Ramos (cell line): ENCODE data around the gene WWOX.

Source experiments
- in situ Hi-C: fragments of 300-500 bp; cut with MboI; formaldehyde crosslinking; loops from one replicate; pipeline ENCODE4 v1.14.3; 2022; ENCODE audit warnings: low sequenced_read_pairs; ENCODE audit not compliant: unreplicated experiment

Gene WWOX

DNA sequence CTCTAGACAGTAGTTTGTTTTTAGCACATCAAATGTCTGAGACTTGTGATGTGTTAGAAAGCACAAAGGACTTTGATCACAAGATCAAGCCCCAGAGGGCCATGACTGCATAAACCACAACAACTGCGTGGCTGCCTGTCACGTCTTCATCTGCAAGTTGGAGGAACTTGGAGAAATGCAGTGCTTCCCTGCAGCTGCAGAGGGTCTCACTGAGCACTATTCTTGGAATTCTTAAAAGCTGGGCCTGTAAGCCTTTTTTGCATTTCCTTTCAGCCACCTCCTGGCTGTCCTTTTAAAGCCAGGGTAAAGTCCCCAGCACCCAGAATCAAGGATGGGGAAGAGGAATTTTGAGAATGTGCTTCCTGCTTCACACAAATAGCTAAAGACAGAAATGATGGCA lies 1069.8 kb downstream of the WWOX start:
- in situ Hi-C loops: no loop called here

DNA sequence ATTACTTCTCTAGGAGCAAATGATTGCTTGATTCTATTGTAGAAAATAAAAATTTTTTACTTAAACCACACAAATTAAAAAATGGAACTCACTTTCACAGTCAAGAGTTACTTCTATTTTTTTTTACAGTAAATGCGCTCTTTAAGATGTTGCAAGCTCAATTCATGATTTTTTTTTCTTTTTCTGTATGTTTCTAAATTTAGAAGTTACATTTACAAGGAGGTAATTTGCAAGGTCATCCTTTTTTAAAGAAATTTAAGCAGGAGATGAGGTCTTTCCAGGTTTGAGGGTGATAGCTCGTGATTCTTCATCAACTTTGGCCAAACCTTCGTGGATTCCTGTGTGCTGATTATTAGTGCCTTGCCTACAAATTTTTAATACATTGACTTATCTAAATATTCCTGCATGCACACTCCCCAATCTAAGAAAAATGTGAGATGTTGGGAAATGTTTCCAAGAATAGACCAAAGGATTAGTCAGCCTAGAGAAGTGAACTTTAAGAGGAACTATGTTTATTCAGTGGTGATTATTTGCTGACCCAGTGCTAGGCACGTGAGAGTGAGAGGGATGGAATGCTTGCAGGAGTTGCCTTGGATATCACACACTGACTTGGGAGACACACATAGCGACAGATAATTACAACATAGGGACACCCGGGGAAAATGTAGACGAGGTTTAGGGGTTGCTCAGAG lies 1071.2 kb downstream of the WWOX start:
- in situ Hi-C loops: no loop called here

DNA sequence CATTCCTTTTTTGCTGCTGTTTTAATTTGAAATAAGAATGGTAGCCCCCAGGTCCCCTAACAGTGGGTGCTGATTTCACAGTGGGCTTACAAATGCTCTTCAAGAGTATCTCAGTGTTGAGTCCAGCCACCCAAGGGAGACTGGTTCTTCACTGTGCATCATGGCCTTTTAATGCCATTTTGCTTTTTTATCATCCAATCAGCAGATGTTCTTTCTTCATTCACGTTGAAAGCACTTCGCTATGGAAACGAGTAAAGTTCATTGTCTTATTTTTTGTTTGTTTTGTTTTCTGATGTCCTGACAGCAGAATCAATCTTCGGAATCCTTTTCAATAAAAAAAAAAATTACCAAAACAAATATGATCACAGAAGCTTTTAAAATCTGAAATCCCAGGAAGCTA lies 1072.0 kb downstream of the WWOX start:
- in situ Hi-C loops: no loop called here

DNA sequence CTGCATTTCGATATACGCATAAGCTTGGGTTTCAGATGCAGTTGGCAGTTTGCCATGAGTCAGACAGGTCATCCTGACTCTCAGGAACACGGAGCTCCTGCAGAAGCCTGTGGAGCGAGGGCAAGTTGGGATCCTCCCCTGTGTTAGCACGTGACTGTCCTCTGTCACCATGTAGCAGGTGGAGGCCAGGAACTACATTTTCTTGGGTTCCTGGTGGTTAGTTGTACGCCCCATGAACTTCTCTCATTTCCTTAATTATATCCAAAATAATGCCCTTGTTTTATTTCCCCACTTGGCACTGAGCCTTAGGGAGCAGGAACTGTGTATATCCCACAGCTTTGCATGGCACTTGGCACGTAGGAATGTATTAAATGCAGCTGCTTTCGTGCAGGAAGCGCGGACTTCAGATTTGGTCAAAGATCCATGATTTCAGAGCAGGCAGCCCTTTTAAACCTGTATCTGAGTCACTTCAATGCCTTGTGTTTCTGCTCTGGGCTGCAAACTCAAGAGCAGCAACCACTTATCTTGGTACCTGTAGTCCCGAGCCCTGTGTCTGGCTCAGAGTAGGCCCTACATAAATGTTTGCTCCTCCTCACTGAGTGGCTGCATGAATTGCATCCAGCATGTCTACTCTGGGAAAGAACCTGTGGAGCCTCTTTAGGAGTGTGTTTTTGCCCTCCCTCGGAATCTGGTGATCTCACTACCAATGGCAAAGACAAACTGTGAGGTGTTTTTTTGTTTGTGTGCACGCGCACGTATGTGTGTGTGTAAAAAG lies 1072.7 kb downstream of the WWOX start:
- in situ Hi-C loops: no loop called here

- in situ Hi-C loops: no loop called here
Measured at GRCh38 chr16:79172976-79173500, 1073.6 kb downstream of the WWOX start.

GRCh38 chr16:79173919-79174318 lies 1074.5 kb downstream of the WWOX start:
- in situ Hi-C loops: no loop called here

GRCh38 chr16:79175286-79176057 lies 1076.0 kb downstream of the WWOX start:
- in situ Hi-C loops: no loop called here

GRCh38 chr16:79177018-79177417 lies 1077.6 kb downstream of the WWOX start:
- in situ Hi-C loops: no loop called here

- in situ Hi-C loops: no loop called here
Measured at GRCh38 chr16:79181419-79181818, 1082.0 kb downstream of the WWOX start.

DNA sequence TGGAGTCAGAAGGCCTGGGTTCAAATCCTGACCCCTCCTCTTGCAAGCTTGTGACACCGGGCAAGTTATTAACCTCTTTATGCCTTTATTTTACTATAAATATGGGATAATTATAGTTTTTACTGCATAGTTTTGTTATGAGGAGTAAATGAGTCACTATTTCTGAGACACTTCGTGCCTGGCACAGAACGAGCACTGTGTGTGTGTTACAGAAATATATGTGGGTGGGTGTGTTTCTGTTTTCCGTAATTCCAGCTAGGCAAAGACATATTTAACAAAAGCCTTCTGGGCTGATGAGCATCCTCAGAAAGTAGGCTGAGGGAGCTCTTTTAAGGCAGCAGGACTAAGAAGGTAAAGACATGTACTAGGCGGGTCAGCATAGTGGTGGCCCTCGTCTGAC lies 1083.2 kb downstream of the WWOX start:
- in situ Hi-C loops: no loop called here

DNA sequence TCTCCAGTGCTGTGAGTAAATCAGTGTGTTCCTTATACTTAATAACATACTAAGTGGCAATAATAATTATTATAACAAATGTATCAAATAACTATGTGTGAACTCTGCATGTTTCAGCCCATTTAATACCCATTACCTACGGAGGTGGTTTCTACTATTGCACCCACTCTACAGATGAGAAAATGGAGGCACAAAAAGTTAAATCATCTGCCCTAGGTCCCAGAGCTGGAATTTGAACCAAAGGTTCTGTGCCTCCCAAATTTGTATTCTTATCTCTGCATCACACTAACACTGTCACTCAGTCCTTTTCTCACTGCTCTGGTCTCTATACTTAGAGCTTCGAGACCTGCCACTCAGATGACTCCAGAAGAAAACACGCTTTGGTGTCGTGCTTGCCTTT lies 1084.1 kb downstream of the WWOX start:
- in situ Hi-C loops: no loop called here

DNA sequence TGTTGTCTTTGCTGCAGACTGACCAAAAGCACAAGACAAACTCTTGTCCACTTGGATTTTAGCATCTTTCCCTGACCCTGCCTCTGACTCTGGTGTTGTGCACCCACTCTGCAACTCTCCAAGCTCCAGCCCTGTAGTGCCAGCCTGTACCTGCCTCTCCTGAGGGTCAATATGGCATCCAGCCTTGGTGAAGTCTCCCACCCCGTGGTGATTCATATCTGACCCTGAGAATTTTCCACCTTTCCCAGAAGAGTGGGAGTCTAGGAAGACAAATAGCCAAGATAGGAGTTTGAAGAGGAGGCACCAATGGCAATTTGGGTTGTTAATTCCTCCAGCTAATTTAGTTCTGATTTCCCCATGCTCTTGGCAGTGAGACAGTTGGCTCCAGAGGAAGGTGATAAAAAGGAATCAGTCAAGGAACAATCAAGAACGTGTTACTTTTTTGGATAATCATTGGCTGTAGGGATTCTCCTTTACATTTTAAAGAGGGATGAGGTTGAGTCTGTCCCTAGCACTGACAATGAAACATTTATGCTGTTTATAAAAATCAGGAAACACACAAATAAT lies 1085.1 kb downstream of the WWOX start:
- in situ Hi-C loops: no loop called here

DNA sequence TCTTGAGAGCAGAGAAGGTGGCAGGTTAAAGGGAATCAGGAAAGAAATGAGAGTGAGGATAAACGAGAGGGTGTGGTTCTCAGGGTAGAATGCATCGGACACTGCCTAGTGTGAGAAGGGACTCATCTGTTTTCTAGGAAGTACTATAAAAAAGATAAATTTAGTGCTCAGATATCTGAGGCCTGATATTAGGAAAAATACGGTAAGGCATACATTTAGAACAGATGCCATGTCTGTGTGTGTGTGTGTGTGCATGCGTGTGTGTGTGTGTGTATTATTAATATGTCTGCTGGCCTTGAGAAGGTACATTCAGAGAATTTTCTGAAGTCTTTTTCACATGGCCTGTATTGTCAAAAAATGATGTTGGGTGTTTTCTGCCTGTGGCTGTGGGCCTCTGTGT lies 1086.3 kb downstream of the WWOX start:
- in situ Hi-C loops: no loop called here

- in situ Hi-C loops: no loop called here
Measured at GRCh38 chr16:79186196-79186595, 1086.7 kb downstream of the WWOX start.

- in situ Hi-C loops: no loop called here
Measured at GRCh38 chr16:79188115-79188738, 1088.8 kb downstream of the WWOX start.

GRCh38 chr16:79188739-79189122 lies 1089.3 kb downstream of the WWOX start:
- in situ Hi-C loops: no loop called here

DNA sequence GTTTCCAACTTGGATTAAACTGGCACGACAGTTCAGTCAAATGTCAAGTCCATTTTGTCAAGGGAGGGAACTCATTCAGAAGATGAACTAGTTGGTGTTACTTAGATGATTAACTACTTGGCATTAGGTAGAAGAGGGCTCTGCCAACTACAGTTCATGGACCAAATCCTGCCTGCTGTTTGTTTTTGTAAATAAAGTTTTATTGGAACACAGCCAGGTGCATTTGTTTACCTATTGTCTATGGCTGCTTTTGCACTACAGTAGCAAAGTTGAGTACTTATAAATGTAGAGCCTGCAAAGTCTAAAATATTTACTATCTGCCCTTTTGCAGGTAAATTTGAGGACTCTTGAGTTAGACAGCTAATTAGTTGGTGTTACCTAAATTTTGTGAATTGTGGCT lies 1091.1 kb downstream of the WWOX start:
- in situ Hi-C loops: no loop called here

DNA sequence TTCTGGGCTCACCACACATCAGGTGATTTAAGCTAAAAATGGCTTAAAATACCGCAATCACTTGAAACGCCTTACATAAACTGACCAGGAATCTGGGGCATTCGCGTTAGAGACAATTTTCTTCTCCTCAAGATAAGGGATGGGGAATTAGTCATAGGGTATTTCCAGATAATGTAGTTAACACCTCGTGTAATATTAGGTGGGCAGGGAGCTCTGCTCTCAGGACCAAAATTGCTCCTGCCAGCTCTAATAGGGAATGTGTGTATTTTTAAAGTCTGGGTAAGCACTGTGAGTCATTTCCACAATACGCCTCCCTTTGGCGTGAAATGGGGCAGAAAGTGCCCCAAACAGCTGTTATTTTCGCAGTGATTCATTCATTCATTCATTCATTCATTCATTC lies 1092.5 kb downstream of the WWOX start:
- in situ Hi-C loops: no loop called here

GRCh38 chr16:79192904-79193303 lies 1093.5 kb downstream of the WWOX start:
- in situ Hi-C loops: no loop called here

DNA sequence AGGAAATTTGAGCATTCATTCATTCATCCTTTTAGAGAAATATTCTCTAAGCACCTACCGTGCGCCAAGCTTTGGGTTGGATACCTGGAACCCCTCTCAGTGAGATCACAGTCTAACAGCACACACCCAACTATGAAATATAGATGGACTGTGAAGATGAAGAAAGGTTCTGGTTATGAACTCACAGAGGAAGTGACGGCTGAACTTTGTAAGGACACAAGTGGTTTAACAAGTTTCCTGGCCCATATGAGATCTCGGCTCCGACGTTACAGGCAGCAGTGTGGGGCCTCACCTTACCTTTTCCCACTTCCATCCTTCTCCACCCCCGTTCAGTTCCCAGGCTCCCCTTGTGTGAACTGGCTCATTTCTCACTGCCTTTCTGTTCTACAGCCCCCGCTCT lies 1094.8 kb downstream of the WWOX start:
- in situ Hi-C loops: no loop called here
